Loucy (cell line): Measurements from ENCODE around the gene LYL1.

ENCODE experiments used
- H2AFZ ChIP-seq: fragments of 200-600 bp; sonication (generic); 2 replicates; pipeline ENCODE4 v1.6.0; 2016; ENCODE audit warnings: antibody characterized with exemption, mild to moderate bottlenecking, low read length, moderate library complexity
- H3F3A ChIP-seq: fragments of 200-600 bp; 2 replicates; pipeline ENCODE4 v1.6.0; 2016; ENCODE audit warnings: antibody characterized with exemption, low read depth, mild to moderate bottlenecking
- H3K27me3 ChIP-seq: fragments of 200-600 bp; sonication (generic); 2 replicates; pipeline ENCODE4 v1.6.1; 2014; ENCODE audit warnings: low read length, mild to moderate bottlenecking; ENCODE audit not compliant: insufficient read depth, poor library complexity, severe bottlenecking
- H3K36me3 ChIP-seq: fragments of 200-600 bp; sonication (generic); 2 replicates; pipeline ENCODE4 v1.6.1; 2016; ENCODE audit warnings: low read length; ENCODE audit not compliant: insufficient read depth
- H3K4me1 ChIP-seq: fragments of 200-600 bp; sonication (generic); 2 replicates; pipeline ENCODE4 v1.5.1; 2014; ENCODE audit warnings: low read length, mild to moderate bottlenecking; ENCODE audit not compliant: insufficient read depth, poor library complexity, severe bottlenecking
- H3K4me2 ChIP-seq: fragments of 200-600 bp; sonication (generic); 2 replicates; pipeline ENCODE4 v1.6.0; 2014; ENCODE audit warnings: antibody characterized with exemption, low read length, low read depth, mild to moderate bottlenecking; ENCODE audit not compliant: poor library complexity, severe bottlenecking
- H3K4me3 ChIP-seq: fragments of 200-600 bp; sonication (generic); 2 replicates; pipeline ENCODE4 v1.5.1; 2014; ENCODE audit warnings: low read length, mild to moderate bottlenecking, mixed read lengths; ENCODE audit not compliant: poor library complexity, severe bottlenecking
- H3K79me2 ChIP-seq: fragments of 200-600 bp; sonication (generic); 2 replicates; pipeline ENCODE4 v1.6.1; 2014; ENCODE audit warnings: low read length; ENCODE audit not compliant: insufficient read depth
- H3K9ac ChIP-seq: fragments of 200-600 bp; sonication (generic); 2 replicates; pipeline ENCODE4 v1.6.0; 2014; ENCODE audit warnings: mild to moderate bottlenecking, low read depth, low read length, moderate library complexity; ENCODE audit not compliant: poor library complexity, severe bottlenecking
- H3K9me2 ChIP-seq: fragments of 200-600 bp; sonication (generic); replicated peaks from 2 replicates; pipeline ENCODE4 v1.6.1; 2016; ENCODE audit warnings: low read depth, low read length, mixed read lengths
- H3K9me3 ChIP-seq: fragments of 200-600 bp; sonication (generic); 2 replicates; pipeline ENCODE4 v1.6.1; 2014; ENCODE audit warnings: mild to moderate bottlenecking, antibody characterized with exemption, low read length, low read depth; ENCODE audit not compliant: insufficient read depth
- H4K20me1 ChIP-seq: fragments of 200-600 bp; sonication (generic); 2 replicates; pipeline ENCODE4 v1.6.0; 2014; ENCODE audit warnings: antibody characterized with exemption, low read length, mild to moderate bottlenecking; ENCODE audit not compliant: insufficient read depth, poor library complexity, severe bottlenecking
- CTCF ChIP-seq: fragments of 200-600 bp; sonication (generic); conservative IDR thresholded peaks from 2 replicates; pipeline ENCODE4 v1.5.1; 2014; ENCODE audit warnings: mild to moderate bottlenecking, antibody characterized with exemption, low read length
- EZH2phosphoT487 ChIP-seq: fragments of 200-600 bp; IDR thresholded peaks from 2 replicates; pipeline ENCODE4 v1.6.1; 2018; ENCODE audit warnings: antibody characterized with exemption, mild to moderate bottlenecking, moderate library complexity, borderline replicate concordance

The LYL1 gene

GRCh38 chr19:13060233-13060963, 42.3 kb downstream of the LYL1 start:
- Histone ChIP-seq H2AFZ (no peak overlapping the region), H3K9me3 (no peaks in the 10 kb centered on the region), H3K4me2 (no peak overlapping the region), H3F3A (no peaks in the 10 kb centered on the region), H3K79me2 (no peaks in the 10 kb centered on the region), H3K27me3 (no peaks in the 10 kb centered on the region), H3K9me2 (no peaks in the 10 kb centered on the region), H3K9ac (no peak overlapping the region), H3K4me3 (no peak overlapping the region), H3K4me1 (peaks cover 2% of the 10 kb centered on the region), H4K20me1 (no peaks in the 10 kb centered on the region), H3K36me3 (no peaks in the 10 kb centered on the region)
- TF ChIP-seq CTCF = no peak
- TF ChIP-seq EZH2phosphoT487 = no peak

- Histone ChIP-seq H3K4me3 (no peak overlapping the region), H2AFZ (no peak overlapping the region), H4K20me1 (no peaks in the 10 kb centered on the region), H3K9me2 (no peaks in the 10 kb centered on the region), H3K4me1 (peaks cover 2% of the 10 kb centered on the region), H3K36me3 (no peaks in the 10 kb centered on the region), H3F3A (no peaks in the 10 kb centered on the region), H3K27me3 (no peaks in the 10 kb centered on the region), H3K4me2 (no peak overlapping the region), H3K9ac (no peak overlapping the region), H3K9me3 (no peaks in the 10 kb centered on the region), H3K79me2 (no peaks in the 10 kb centered on the region)
- TF ChIP-seq EZH2phosphoT487 (no peak), CTCF (no peak)
These were observed 43.6 kb downstream of the LYL1 start for GRCh38 chr19:13058951-13059660.

DNA sequence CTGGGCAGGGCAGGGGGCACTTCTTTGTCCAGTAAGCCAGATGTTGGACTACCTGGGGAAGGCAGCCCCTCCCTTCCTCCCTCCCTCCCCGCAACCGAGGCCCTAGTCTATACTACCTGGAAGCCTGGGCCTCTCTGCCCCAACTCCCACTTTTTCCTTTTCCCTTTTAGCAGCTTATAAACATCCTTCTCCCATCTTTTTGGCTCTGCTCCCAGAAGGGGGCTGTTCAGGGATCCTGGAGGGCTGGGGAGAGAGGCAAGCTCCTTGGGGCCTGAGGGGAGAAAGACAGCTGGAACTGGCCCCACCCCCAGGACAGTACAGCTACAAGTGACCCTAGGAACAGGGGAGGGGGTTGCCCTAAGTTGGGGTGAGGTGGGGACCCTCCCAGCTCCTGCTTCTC, 44.9 kb downstream of the LYL1 start:
- no peaks in the 10 kb centered on the region for H3K79me2 ChIP-seq
- no peak overlapping the region for H3K9ac ChIP-seq
- no peak overlapping the region for H2AFZ ChIP-seq
- no peaks in the 10 kb centered on the region for H3K9me2 ChIP-seq
- no peak overlapping the region for H3K4me2 ChIP-seq
- H3K4me3 ChIP-seq = no peak overlapping the region
- H3K27me3 ChIP-seq = no peaks in the 10 kb centered on the region
- H4K20me1 ChIP-seq = no peaks in the 10 kb centered on the region
- no peak for TF ChIP-seq CTCF
- H3F3A ChIP-seq = no peaks in the 10 kb centered on the region
- H3K4me1 ChIP-seq = peaks cover 2% of the 10 kb centered on the region
- H3K36me3 ChIP-seq = no peaks in the 10 kb centered on the region
- H3K9me3 ChIP-seq = no peaks in the 10 kb centered on the region
